MM.1S (cell line): ENCODE results near the gene MSMO1.

Experiments used
- EZH2 ChIP-seq: fragments of 300-600 bp; sonication (generic); optimal IDR thresholded peaks from 2 replicates; pipeline ENCODE3; 2017; ENCODE audit warnings: low read depth, mild to moderate bottlenecking, antibody characterized with exemption, low read length, mixed read lengths
- EZH2phosphoT487 ChIP-seq: fragments of 300-600 bp; sonication (generic); IDR thresholded peaks from 2 replicates; pipeline ENCODE4 v1.6.1; 2018; ENCODE audit warnings: antibody characterized with exemption, low read length
- TF ChIP-seq, protein P1 (sequence below): fragments of 300-600 bp; sonication (generic); IDR thresholded peaks from 2 replicates; pipeline ENCODE4 v1.5.1; 2016; ENCODE audit warnings: antibody characterized with exemption, low read length, mixed read lengths

DNA sequence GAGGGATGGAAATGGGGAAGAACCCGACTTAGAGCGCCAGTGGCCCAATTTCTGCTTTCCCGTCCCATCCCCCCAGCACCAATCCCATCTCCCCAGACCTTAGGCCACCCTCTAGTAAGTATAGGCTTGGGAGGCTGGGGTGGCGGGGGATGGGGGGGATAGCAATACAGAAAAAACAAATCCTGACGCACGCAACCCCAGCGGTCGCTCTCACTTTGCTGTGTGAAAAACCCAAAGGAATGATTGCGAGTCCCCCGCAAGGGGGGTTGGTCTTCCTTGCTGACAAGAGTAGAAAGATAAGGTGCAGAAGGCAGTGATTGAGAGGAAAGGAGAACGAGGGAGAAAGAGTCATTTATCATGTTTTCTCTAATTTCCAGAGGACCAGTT, 52.2 kb downstream of the MSMO1 start:
- TF ChIP-seq, protein P1, sequence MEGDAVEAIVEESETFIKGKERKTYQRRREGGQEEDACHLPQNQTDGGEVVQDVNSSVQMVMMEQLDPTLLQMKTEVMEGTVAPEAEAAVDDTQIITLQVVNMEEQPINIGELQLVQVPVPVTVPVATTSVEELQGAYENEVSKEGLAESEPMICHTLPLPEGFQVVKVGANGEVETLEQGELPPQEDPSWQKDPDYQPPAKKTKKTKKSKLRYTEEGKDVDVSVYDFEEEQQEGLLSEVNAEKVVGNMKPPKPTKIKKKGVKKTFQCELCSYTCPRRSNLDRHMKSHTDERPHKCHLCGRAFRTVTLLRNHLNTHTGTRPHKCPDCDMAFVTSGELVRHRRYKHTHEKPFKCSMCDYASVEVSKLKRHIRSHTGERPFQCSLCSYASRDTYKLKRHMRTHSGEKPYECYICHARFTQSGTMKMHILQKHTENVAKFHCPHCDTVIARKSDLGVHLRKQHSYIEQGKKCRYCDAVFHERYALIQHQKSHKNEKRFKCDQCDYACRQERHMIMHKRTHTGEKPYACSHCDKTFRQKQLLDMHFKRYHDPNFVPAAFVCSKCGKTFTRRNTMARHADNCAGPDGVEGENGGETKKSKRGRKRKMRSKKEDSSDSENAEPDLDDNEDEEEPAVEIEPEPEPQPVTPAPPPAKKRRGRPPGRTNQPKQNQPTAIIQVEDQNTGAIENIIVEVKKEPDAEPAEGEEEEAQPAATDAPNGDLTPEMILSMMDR, result no peak
- no peak for TF ChIP-seq EZH2
- no peak for TF ChIP-seq EZH2phosphoT487
